K562 (cell line): ENCODE results near the gene OR7A5. TPM values are rescaled to one million over a fixed set of nuclear protein-coding genes. Genes with fewer than 3 reads are reported as not detected.

Experiments used
- ATAC-seq: fragments of 200-7000 bp; cut with Tn5 transposase; 3 replicates; pipeline ENCODE4 v1.9.1; 2020; ENCODE audit warnings: moderate library complexity
- BruUV-seq: library from RNA; stranded (reverse); fragments of 400-500 nt; replicated peaks from 2 replicates; lab custom pipeline; 2021; lab: Mats Ljungman, UMichigan
- CTCF ChIA-PET: fragments of 300-600 bp; formaldehyde crosslinking; extraction: SDS; loops from one replicate; lab custom pipeline; 2021; ENCODE audit warnings: low intra/inter-chr PET ratio; lab: Yijun Ruan, JAX
- POLR2A ChIA-PET: fragments of 300-600, 350-650 bp; sonication (Branson Sonifier 250); formaldehyde crosslinking; extraction: SDS; loops from one replicate; lab custom pipeline; 2021; ENCODE audit warnings: antibody characterized with exemption, inconsistent platforms; lab: Yijun Ruan, JAX
- DNase-seq, 4 experiments: peaks; one replicate each; pipeline versions ENCODE4 v3.0.0 to v3.0.0-alpha.2; 2011 to 2018; ENCODE audit warnings: low spot score in 3 of 4, mixed read lengths in 3 of 4; ENCODE audit errors: extremely low read depth in 1 of 4
- FAIRE-seq: peaks from 2 replicates; lab custom pipeline; 2011; peaks lifted over from hg19 to GRCh38; lab: Jason Lieb, UNC
- H2AFZ ChIP-seq: 2 replicates; pipeline ENCODE4 v1.6.0; 2011; ENCODE audit warnings: low read depth, low read length, control low read depth, inconsistent platforms
- H3K27ac ChIP-seq: fragments of 200-600 bp; 3 replicates; pipeline ENCODE4 v1.8.0; 2011; ENCODE audit warnings: low read depth, mild to moderate bottlenecking, control low read depth, inconsistent platforms, low read length, moderate library complexity, mixed read lengths; ENCODE audit errors: extremely low read depth
- H3K27me3 ChIP-seq, 2 experiments: fragments of 300-600 bp in 1 of 2; 2 replicates in 1 of 2; 3 replicates in 1 of 2; pipeline versions ENCODE4 v1.6.0 to v1.8.0; 2011; ENCODE audit warnings: inconsistent platforms in 2 of 2, low read length in 2 of 2, mild to moderate bottlenecking in 1 of 2, mixed read lengths in 1 of 2, moderate library complexity in 1 of 2; ENCODE audit not compliant: control insufficient read depth in 2 of 2, insufficient read depth in 2 of 2
- H3K36me3 ChIP-seq: fragments of 300-600 bp; 3 replicates; pipeline ENCODE4 v1.8.0; 2011; ENCODE audit warnings: mild to moderate bottlenecking, low read length, inconsistent platforms; ENCODE audit not compliant: control insufficient read depth, insufficient read depth
- H3K4me1 ChIP-seq, 2 experiments: fragments of 200-600 bp in 1 of 2; replicated peaks in 1 of 2; 2 replicates in 1 of 2; 3 replicates in 1 of 2; pipeline versions ENCODE4 v1.5.1 to v1.8.0; 2011; ENCODE audit warnings: inconsistent platforms in 2 of 2, low read length in 2 of 2, mild to moderate bottlenecking in 1 of 2, mixed read lengths in 1 of 2, moderate library complexity in 1 of 2; ENCODE audit not compliant: control insufficient read depth in 2 of 2, insufficient read depth in 2 of 2
- H3K4me2 ChIP-seq: 2 replicates; pipeline ENCODE4 v1.6.1; 2011; ENCODE audit warnings: low read length, control low read depth, inconsistent platforms, mixed read lengths; ENCODE audit not compliant: insufficient read depth
- H3K4me3 ChIP-seq: fragments of 200-600 bp; sonication (generic), shearing (Covaris generic); 2 replicates; pipeline ENCODE4 v1.5.1; 2016; ENCODE audit warnings: control low read depth, inconsistent platforms
- H3K79me2 ChIP-seq: fragments of 200-600 bp; 3 replicates; pipeline ENCODE4 v1.8.0; 2011; ENCODE audit warnings: low read length, inconsistent platforms; ENCODE audit not compliant: control insufficient read depth, insufficient read depth
- H3K9ac ChIP-seq, 2 experiments: 2 replicates each; pipeline versions ENCODE4 v1.6.0 to v1.6.1; 2011; ENCODE audit warnings: low read depth in 2 of 2, low read length in 2 of 2, control low read depth in 1 of 2, inconsistent platforms in 1 of 2, mild to moderate bottlenecking in 1 of 2, mixed read lengths in 1 of 2; ENCODE audit not compliant: insufficient read depth in 1 of 2
- H3K9me1 ChIP-seq: one replicate; pipeline ENCODE4 v1.6.0; 2011; ENCODE audit warnings: inconsistent platforms, mild to moderate bottlenecking, low read length, moderate library complexity; ENCODE audit not compliant: control insufficient read depth, insufficient read depth
- H3K9me3 ChIP-seq: replicated peaks from 2 replicates; pipeline ENCODE4 v1.5.1; 2011; ENCODE audit warnings: low read depth, low read length, inconsistent platforms; ENCODE audit not compliant: control insufficient read depth, insufficient read depth
- H4K20me1 ChIP-seq: replicated peaks from 2 replicates; pipeline ENCODE4 v1.6.1; 2011; ENCODE audit warnings: low read length, inconsistent platforms, mixed read lengths; ENCODE audit not compliant: control insufficient read depth, insufficient read depth
- ATF7 ChIP-seq: fragments of 450-650 bp; IDR thresholded peaks from 2 replicates; pipeline ENCODE4 v1.7.1; 2014; ENCODE audit warnings: mild to moderate bottlenecking, moderate library complexity
- OTX1 ChIP-seq: fragments of 450-650 bp; formaldehyde crosslinking; IDR thresholded peaks from 2 replicates; pipeline ENCODE4 v1.4.0; 2022; ENCODE audit warnings: mild to moderate bottlenecking
- ZBTB17 ChIP-seq: fragments of 450-650 bp; formaldehyde crosslinking; IDR thresholded peaks from 2 replicates; pipeline ENCODE4 v1.4.0; 2020; ENCODE audit warnings: mild to moderate bottlenecking
- WGBS: fragments of 100-300 bp; shearing (Covaris generic); methylation state at CpG from one replicate; pipeline ENCODE4 v1.1.6; 2016; ENCODE audit warnings: low coverage, mixed read lengths; ENCODE audit not compliant: insufficient coverage; ENCODE audit errors: missing lambda C conversion rate; 5-methylcytosine and 5-hydroxymethylcytosine counted together
- in situ Hi-C: fragments of 300-500 bp; cut with MboI; formaldehyde crosslinking; loops from 4 replicates; pipeline ENCODE4 v1.15.0; 2018; ENCODE audit warnings: inconsistent platforms, mixed read lengths
- intact Hi-C: fragments of 100-400 bp; cut with micrococcal nuclease; formaldehyde crosslinking; loops from 2 replicates; pipeline ENCODE4 v1.14.2; 2022
- polyA plus RNA-seq, 8 experiments: library from polyadenylated mRNA; depleted of rRNA in 4 of 8; stranded (reverse) in 5 of 8; unstranded in 3 of 8; fragments of >200 nt; fragmentation: Nextera tagmentation in 2 of 8; fragmentation: Illumina TruSeq in 1 of 8; extraction: Ambion mirVana in 2 of 8; extraction: Trizol in 1 of 8; gene quantifications; 2 replicates each; pipeline versions ENCODE4 v1.2.1 to v1.2.3, GENCODE V29; 2011 to 2014; ENCODE audit warnings: inconsistent platforms in 1 of 8, missing spikeins in 1 of 8
- total RNA-seq, 7 experiments: library from RNA; depleted of rRNA in 6 of 7; stranded (reverse); fragments of >200 nt in 6 of 7; fragmentation: Illumina TruSeq in 2 of 7; extraction: Trizol in 2 of 7; gene quantifications; 2 replicates each; pipeline versions ENCODE4 v1.2.1 to v1.2.3, GENCODE V29; 2011 to 2021; ENCODE audit warnings: low replicate concordance in 1 of 7
- TF ChIP-seq, protein P1 (sequence below): fragments of 200-800 bp; sonication (Bioruptor generic); IDR thresholded peaks from 2 replicates; pipeline ENCODE4 v1.6.1; 2017; ENCODE audit warnings: missing genetic modification characterization, missing compliant biosample characterization
- TF ChIP-seq, protein P2 (sequence below), 2 experiments: fragments of 450-650 bp in 1 of 2; sonication (generic) in 1 of 2; formaldehyde crosslinking in 1 of 2; IDR thresholded peaks in 1 of 2; conservative IDR thresholded peaks in 1 of 2; 2 replicates each; pipeline versions ENCODE4 v1.6.1 to v1.8.1; 2016 to 2023; ENCODE audit warnings: mild to moderate bottlenecking in 2 of 2, moderate library complexity in 2 of 2, inconsistent platforms in 1 of 2, missing genetic modification reagents in 1 of 2

The OR7A5 gene
- total and polyA plus RNA-seq, 9 of the 15 experiments (the other 6 are each of a cell fraction or from before 2014, with no cell fraction given): not detected

DNA sequence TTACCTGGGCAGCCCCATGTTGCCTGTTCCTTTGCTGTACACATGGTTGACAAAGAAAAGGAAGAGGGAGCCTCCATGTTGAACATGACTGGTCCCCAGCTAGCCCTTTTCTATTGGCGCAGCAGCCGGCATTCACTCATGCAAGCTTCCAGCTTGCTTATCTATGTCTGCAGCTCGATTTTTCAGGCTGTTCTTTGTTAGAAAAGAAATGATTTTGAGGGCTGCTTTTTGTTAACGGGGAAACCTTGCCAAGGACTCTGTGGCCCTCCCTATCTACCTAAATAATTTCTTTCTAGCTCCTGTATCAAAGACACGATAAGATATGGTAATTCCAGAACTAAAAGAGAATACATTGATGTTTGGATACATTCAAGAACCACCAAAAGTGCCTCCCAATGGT lies 36.2 kb downstream of the OR7A5 start:
- no peak overlapping the region for H3K4me2 ChIP-seq
- WGBS: 0% methylated on average over 5 of the region's 5 CpGs
- CTCF ChIA-PET: no interaction called here

More for the DNA sequence above, 36.2 kb downstream of the OR7A5 start:
- H3K27ac ChIP-seq: no peak overlapping the region
- TF ChIP-seq, protein P1, sequence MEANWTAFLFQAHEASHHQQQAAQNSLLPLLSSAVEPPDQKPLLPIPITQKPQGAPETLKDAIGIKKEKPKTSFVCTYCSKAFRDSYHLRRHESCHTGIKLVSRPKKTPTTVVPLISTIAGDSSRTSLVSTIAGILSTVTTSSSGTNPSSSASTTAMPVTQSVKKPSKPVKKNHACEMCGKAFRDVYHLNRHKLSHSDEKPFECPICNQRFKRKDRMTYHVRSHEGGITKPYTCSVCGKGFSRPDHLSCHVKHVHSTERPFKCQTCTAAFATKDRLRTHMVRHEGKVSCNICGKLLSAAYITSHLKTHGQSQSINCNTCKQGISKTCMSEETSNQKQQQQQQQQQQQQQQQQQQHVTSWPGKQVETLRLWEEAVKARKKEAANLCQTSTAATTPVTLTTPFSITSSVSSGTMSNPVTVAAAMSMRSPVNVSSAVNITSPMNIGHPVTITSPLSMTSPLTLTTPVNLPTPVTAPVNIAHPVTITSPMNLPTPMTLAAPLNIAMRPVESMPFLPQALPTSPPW (CRISPR knock-in tag): no peak
- TF ChIP-seq, protein P2, sequence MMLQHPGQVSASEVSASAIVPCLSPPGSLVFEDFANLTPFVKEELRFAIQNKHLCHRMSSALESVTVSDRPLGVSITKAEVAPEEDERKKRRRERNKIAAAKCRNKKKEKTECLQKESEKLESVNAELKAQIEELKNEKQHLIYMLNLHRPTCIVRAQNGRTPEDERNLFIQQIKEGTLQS (IDR thresholded peaks at IDR 0.05): peak; percentile 39; the same call in 1 of the 2 replicates
- TF ChIP-seq, protein P2 (CRISPR knock-in tag; conservative IDR thresholded peaks at IDR 0.05): no peak
- TF ChIP-seq ZBTB17: 0 out of 2 replicates have a peak, but pooled peaks have one; percentile 60
- TF ChIP-seq ATF7: peak; percentile 31; the same call in 1 of the 2 replicates
- no peak for TF ChIP-seq OTX1 (CRISPR knock-in tag)
- H3K9me3 ChIP-seq: no peaks in the 10 kb centered on the region
- H3K4me3 ChIP-seq: no peak overlapping the region
- H3K36me3 ChIP-seq: no peaks in the 10 kb centered on the region
- no TSS peak for BruUV-seq
- no peak for ATAC-seq
- H3K9me1 ChIP-seq: no peaks in the 10 kb centered on the region
- peak overlapping the region; percentile 76 for H2AFZ ChIP-seq
- no peaks in the 10 kb centered on the region; a peak in 1 of 5 replicates for H3K27me3 ChIP-seq
- peak in 1 of 4 experiments; percentile 17 for DNase-seq
- H4K20me1 ChIP-seq: no peaks in the 10 kb centered on the region
- intact Hi-C loops: no loop called here
- peaks cover 0 to 7% of the 10 kb centered on the region in 2 experiments; a peak in 1 of 5 replicates for H3K4me1 ChIP-seq
- in situ Hi-C loops: no loop called here
- POLR2A ChIA-PET: no interaction called here
- no peaks in the 10 kb centered on the region for H3K79me2 ChIP-seq
- no peak for FAIRE-seq
- H3K9ac ChIP-seq: no peak overlapping the region
